Ovary (tissue), 9 donors: Measurements from ENCODE around the gene POU2F3. TPM values are rescaled to one million over a fixed set of nuclear protein-coding genes. Genes with fewer than 3 reads are reported as not detected.

ENCODE experiments used
- DNase-seq, 5 donors: peaks; one replicate each; pipeline ENCODE4 v3.0.0-alpha.2; 2019 to 2020
- H3K27ac ChIP-seq, 2 donors: fragments of 200-600 bp; one replicate each; pipeline versions ENCODE4 v1.5.1 to v1.8.0; 2019 to 2022
- H3K27me3 ChIP-seq: fragments of 200-600 bp; one replicate; pipeline ENCODE4 v1.8.0; 2022
- H3K36me3 ChIP-seq: fragments of 200-600 bp; sonication (generic); one replicate; pipeline ENCODE4 v1.5.1; 2019
- H3K4me1 ChIP-seq: one replicate; pipeline ENCODE4 v1.8.1; 2013; ENCODE audit warnings: mild to moderate bottlenecking, moderate library complexity; ENCODE audit not compliant: insufficient read depth
- H3K4me3 ChIP-seq: fragments of 200-600 bp; sonication (generic); one replicate; pipeline ENCODE4 v1.5.1; 2017
- H3K9me3 ChIP-seq, 2 donors: fragments of 200-600 bp in 1 of 2; sonication (generic) in 1 of 2; one replicate each; pipeline versions ENCODE4 v1.5.1 to v1.8.1; 2013 to 2019; ENCODE audit warnings: mild to moderate bottlenecking in 1 of 2, moderate library complexity in 1 of 2
- EP300 ChIP-seq: sonication (generic); formaldehyde crosslinking; IDR thresholded peaks from one replicate; pipeline ENCODE4 v1.6.1; 2017; ENCODE audit warnings: antibody characterized with exemption
- POLR2A ChIP-seq: fragments of 450-650 bp; IDR thresholded peaks from one replicate; pipeline ENCODE4 v1.6.1; 2017; ENCODE audit warnings: antibody characterized with exemption, mild to moderate bottlenecking, moderate library complexity
- WGBS, 3 donors: extraction: QIAGEN DNeasy Blood & Tissue Kit in 1 of 3; methylation state at CpG; one replicate each; pipeline versions ENCODE4 v1.1.5 to v1.1.7; 2013 to 2017; 5-methylcytosine and 5-hydroxymethylcytosine counted together
- intact Hi-C, 4 donors: fragments of 100-400 bp; cut with DNase I; formaldehyde crosslinking; loops; one replicate each; pipeline versions ENCODE4 v1.11.0 to v1.15.1; 2022 to 2023
- polyA plus RNA-seq, 2 donors: library from polyadenylated mRNA; stranded (reverse); fragments of 200-250 nt in 1 of 2; fragments of 350-450 nt in 1 of 2; fragmentation: Illumina TruSeq in 1 of 2; extraction: RNeasy Lipid Tissue Mini Kit (QIAGEN cat#74804) in 1 of 2; gene quantifications; one replicate each; pipeline ENCODE4 v1.2.3, GENCODE V29; 2013 to 2014
- total RNA-seq, 7 donors: library from RNA; depleted of rRNA in 2 of 7; stranded (reverse); fragments of >200 nt in 2 of 7; fragmentation: NEBNext Ultra II Directional in 3 of 7; extraction: Animal tissue kit (Norgen Biotek cat#: 25700) in 3 of 7; gene quantifications; one replicate each; pipeline versions ENCODE4 v1.1.0 to v1.2.4, GENCODE V29; 2016 to 2023
- TF ChIP-seq, protein P1 (sequence below), 3 donors: fragments of 450-650 bp in 2 of 3; fragments of 200-600 bp in 1 of 3; IDR thresholded peaks; one replicate each; pipeline versions ENCODE4 v1.5.1 to v1.8.0; 2016 to 2022; ENCODE audit warnings: antibody characterized with exemption in 3 of 3, mild to moderate bottlenecking in 1 of 3
- donor health status: DM: no; HTN: no; CAD: no; lungs with moderate emphysema.
- donor health status: DM: no; HTN: no; CAD: no.
- donor health status: Bipolar disorder and iron deficiency.
- donor health status: DM: yes; HTN: yes; CAD: no.
- donor health status: DM: no; HTN: no; CAD: no.
- donor health status: DM: yes; HTN: yes; CAD: no.

POU2F3 gene
- total and polyA plus RNA-seq, 9 donors = 0.05 to 1.0 (median 0.22) TPM; not detected in 2

DNA sequence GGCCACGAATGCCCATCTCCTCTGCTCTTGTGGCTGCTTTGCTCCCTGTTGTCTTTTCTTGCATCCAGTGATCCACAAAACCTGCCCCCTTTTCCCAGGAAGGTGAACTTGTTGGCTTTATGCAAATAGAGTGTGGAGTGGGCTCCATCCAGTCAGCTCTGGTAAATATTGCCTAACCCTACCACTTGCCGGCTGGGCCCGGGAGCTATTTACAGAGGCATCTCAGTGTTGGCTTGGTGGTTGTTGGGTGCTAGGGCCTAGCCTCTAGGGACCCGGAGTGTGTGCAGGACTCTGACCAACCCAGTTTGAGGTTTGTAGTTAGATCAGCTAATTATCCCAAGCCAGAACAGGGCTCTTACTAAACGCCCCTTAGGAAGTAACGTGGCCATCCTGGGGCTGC lies 44.3 kb downstream of the POU2F3 start:
- TF ChIP-seq POLR2A (no peak), EP300 (no peak)
- no peak overlapping the region for H3K4me3 ChIP-seq
- DNase-seq = no peak
- no peaks in the 10 kb centered on the region for H3K9me3 ChIP-seq
- no peaks in the 10 kb centered on the region for H3K27me3 ChIP-seq
- 89 to 92% (median 90%) methylated on average over 6 of the region's 6 CpGs for WGBS, 3 donors
- no peaks in the 10 kb centered on the region for H3K4me1 ChIP-seq
- H3K36me3 ChIP-seq = no peaks in the 10 kb centered on the region
- intact Hi-C loops = no loop called here
- no peak overlapping the region for H3K27ac ChIP-seq

DNA sequence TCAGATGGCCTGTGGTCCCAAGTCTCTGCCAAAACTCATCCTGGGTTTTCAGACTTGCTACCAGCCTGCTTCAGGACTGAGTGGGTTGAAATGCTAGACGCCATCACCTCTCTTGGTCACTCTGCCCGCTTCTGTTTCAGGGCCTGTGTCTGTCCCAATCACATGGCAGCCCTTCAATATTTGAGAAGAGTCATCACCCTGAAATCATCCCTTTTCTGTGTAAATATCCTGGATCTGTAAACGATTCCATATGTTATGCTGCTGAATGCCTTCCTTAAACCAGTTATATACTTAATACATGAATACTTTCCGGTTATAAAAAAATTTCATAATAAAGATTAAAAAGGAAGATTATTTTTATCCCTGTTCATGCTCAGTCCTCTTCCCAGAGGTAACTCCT lies 45.3 kb downstream of the POU2F3 start:
- no peaks in the 10 kb centered on the region for H3K36me3 ChIP-seq
- H3K27ac ChIP-seq = no peak overlapping the region
- H3K4me3 ChIP-seq = no peak overlapping the region
- intact Hi-C loops = no loop called here
- WGBS, 3 donors = 76 to 86% (median 78%) methylated on average over 4 of the region's 4 CpGs
- DNase-seq = no peak
- no peaks in the 10 kb centered on the region for H3K27me3 ChIP-seq
- H3K9me3 ChIP-seq = no peaks in the 10 kb centered on the region
- TF ChIP-seq, protein P1, sequence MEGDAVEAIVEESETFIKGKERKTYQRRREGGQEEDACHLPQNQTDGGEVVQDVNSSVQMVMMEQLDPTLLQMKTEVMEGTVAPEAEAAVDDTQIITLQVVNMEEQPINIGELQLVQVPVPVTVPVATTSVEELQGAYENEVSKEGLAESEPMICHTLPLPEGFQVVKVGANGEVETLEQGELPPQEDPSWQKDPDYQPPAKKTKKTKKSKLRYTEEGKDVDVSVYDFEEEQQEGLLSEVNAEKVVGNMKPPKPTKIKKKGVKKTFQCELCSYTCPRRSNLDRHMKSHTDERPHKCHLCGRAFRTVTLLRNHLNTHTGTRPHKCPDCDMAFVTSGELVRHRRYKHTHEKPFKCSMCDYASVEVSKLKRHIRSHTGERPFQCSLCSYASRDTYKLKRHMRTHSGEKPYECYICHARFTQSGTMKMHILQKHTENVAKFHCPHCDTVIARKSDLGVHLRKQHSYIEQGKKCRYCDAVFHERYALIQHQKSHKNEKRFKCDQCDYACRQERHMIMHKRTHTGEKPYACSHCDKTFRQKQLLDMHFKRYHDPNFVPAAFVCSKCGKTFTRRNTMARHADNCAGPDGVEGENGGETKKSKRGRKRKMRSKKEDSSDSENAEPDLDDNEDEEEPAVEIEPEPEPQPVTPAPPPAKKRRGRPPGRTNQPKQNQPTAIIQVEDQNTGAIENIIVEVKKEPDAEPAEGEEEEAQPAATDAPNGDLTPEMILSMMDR (IDR thresholded peaks at IDR 0.05) = no peak
- TF ChIP-seq EP300 (no peak), POLR2A (no peak)
- no peaks in the 10 kb centered on the region for H3K4me1 ChIP-seq

DNA sequence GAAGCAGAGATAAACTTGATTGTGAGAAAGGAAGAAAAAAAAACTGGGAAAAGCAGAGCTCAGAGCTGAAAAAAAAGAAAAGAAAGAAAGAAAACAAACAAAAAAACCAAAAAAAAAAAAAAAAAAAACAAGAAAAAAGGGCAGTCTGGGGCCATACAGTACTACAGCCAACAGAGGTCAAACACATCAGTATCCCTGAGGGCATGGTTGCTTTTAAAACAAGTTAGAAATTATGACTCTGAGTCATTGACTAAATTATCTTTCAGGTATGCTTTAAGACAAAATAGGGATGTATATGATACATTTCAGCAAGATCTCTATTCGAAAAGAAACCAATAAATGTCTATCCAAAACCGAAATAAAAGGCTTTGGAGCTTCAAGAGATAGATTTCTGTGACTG lies 48.1 kb downstream of the POU2F3 start:
- intact Hi-C loops = no loop called here
- H3K36me3 ChIP-seq = no peaks in the 10 kb centered on the region
- H3K27me3 ChIP-seq = no peaks in the 10 kb centered on the region
- H3K4me3 ChIP-seq = no peak overlapping the region
- no peaks in the 10 kb centered on the region for H3K4me1 ChIP-seq
- H3K9me3 ChIP-seq = no peaks in the 10 kb centered on the region
- TF ChIP-seq, protein P1 (IDR thresholded peaks at IDR 0.05) = no peak
- TF ChIP-seq EP300 (no peak), POLR2A (no peak)
- no peak overlapping the region for H3K27ac ChIP-seq
- DNase-seq = no peak
- 91 to 97% (median 93%) methylated on average over 2 of the region's 2 CpGs for WGBS, 3 donors

DNA sequence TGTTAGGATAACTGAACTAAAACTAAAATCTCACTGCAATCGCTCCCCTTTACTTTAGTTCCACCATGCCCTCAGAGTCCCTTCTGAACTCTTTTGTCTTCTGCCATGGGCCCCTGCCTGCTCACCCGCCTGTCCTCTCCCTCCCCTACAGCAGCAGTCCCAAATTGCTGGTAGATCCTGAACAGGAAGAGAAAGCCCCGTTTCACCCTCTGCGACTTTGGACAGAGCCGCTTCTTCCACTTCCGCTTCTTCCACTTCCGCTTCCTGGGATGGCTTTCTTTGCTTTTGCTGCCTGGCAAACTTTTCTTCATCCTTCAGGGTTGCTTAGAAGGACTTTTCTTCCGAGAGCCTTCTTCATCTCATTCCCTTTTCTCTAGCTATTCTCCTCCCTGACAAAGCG lies 49.5 kb downstream of the POU2F3 start:
- H3K4me3 ChIP-seq = no peak overlapping the region
- no peak overlapping the region for H3K27ac ChIP-seq
- intact Hi-C loops = no loop called here
- no peaks in the 10 kb centered on the region for H3K9me3 ChIP-seq
- WGBS, 3 donors = 75 to 82% (median 77%) methylated on average over 9 of the region's 9 CpGs
- DNase-seq = no peak
- H3K4me1 ChIP-seq = no peaks in the 10 kb centered on the region
- H3K27me3 ChIP-seq = no peaks in the 10 kb centered on the region
- TF ChIP-seq, protein P1 (IDR thresholded peaks at IDR 0.05) = no peak
- TF ChIP-seq EP300 = no peak
- TF ChIP-seq POLR2A = no peak
- H3K36me3 ChIP-seq = no peaks in the 10 kb centered on the region

DNA sequence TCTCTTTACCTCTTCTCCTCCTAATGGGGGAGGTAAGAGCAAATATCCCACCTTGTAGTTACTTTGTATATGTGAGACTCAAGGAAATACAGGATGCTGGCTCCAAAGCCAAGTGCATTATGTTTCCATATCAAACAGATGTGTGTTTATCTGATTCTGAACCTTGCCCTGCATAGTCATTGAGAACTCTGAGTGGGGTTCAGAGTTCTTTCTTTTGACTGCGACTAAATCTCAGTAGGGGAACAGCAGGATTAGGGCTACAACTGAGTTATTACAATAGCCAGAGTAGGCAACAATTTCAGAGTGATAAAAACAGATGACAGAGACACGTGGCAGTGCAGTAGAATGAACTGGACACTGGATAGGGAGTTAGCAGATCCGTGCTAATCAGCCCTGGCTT lies 51.0 kb downstream of the POU2F3 start:
- TF ChIP-seq, protein P1 (IDR thresholded peaks at IDR 0.05) = no peak
- TF ChIP-seq EP300 (no peak), POLR2A (no peak)

More for the DNA sequence above, 51.0 kb downstream of the POU2F3 start:
- Histone ChIP-seq H3K4me3 (no peak overlapping the region), H3K36me3 (no peaks in the 10 kb centered on the region), H3K27me3 (no peaks in the 10 kb centered on the region), H3K4me1 (no peaks in the 10 kb centered on the region), H3K9me3 (no peaks in the 10 kb centered on the region), H3K27ac (no peak overlapping the region)
- intact Hi-C loops = loop anchor here in 1 of 4 donors (10.0 kb wide), 1 partner anchor 46 kb away; the partner anchor contains the start of gene POU2F3
- DNase-seq = no peak
- 50 to 60% (median 56%) methylated on average over 3 of the region's 3 CpGs for WGBS, 3 donors
